ENCODE measurements around the gene HOXD9. TPM values are rescaled to one million over a fixed set of nuclear protein-coding genes. Genes with fewer than 3 reads are reported as not detected.

HOXD9 gene
- total and polyA plus RNA-seq, 2 donors (not counting 3 experiments of a cell fraction or from before 2014, with no cell fraction given): 1.9 to 3.5 TPM

- no peaks in the 10 kb centered on the region for H3K27me3 ChIP-seq (ENCODE audit: control insufficient read depth in 2 of 2, insufficient read depth in 2 of 2, low read length in 2 of 2)
- no peaks in the 10 kb centered on the region for H4K20me1 ChIP-seq (replicated peaks; ENCODE audit: control insufficient read depth, extremely low read depth, insufficient read depth, low read length)
- H2AFZ ChIP-seq (ENCODE audit: low read depth, low read length): peak overlapping the region; percentile 38
- FAIRE-seq: peak; percentile 81
- H3K9me1 ChIP-seq (replicated peaks; ENCODE audit: control insufficient read depth, extremely low read depth, insufficient read depth, low read length): no peaks in the 10 kb centered on the region
- no peaks in the 10 kb centered on the region for H3K36me3 ChIP-seq (ENCODE audit: control insufficient read depth in 2 of 2, extremely low read depth in 1 of 2, insufficient read depth in 2 of 2, low read length in 2 of 2)
- ChIA-PET CTCF (interaction anchor here (0.9 to 9.3 kb wide), 10 partner anchors 9 to 516 kb away, joined by 3 to 338 read pairs (median 60); partner anchors contain the start of genes HOXD4 and HOXD8), POLR2A (interaction anchor here (1.1 to 1.2 kb wide), 2 partner anchors 50 to 499 kb away, joined by 3 to 5 read pairs; no protein-coding TSS in a partner anchor)
- peak overlapping the region; percentile 73 to 91 (median 86) for H3K4me3 ChIP-seq (replicated peaks in 1 of 3; ENCODE audit: insufficient read depth in 1 of 3, low read depth in 1 of 3, low read length in 3 of 3)
- DNase-seq (ENCODE audit: low read depth, low spot score): peak; percentile 75
- intact Hi-C loops (cut with micrococcal nuclease): loop anchor here (1.0 kb wide), 2 partner anchors 9 to 281 kb away; partner anchors contain the start of gene HOXD8
- H3K4me1 ChIP-seq (ENCODE audit: control insufficient read depth, extremely low read depth, insufficient read depth, low read length): peaks cover 45% of the 10 kb centered on the region
- no peaks in the 10 kb centered on the region for H3K9me3 ChIP-seq (replicated peaks; ENCODE audit: control insufficient read depth, insufficient read depth, low read length)
- H3K27ac ChIP-seq (ENCODE audit: insufficient read depth, low read depth, low read length): peak overlapping the region; percentile 73
- TF ChIP-seq, protein P1, sequence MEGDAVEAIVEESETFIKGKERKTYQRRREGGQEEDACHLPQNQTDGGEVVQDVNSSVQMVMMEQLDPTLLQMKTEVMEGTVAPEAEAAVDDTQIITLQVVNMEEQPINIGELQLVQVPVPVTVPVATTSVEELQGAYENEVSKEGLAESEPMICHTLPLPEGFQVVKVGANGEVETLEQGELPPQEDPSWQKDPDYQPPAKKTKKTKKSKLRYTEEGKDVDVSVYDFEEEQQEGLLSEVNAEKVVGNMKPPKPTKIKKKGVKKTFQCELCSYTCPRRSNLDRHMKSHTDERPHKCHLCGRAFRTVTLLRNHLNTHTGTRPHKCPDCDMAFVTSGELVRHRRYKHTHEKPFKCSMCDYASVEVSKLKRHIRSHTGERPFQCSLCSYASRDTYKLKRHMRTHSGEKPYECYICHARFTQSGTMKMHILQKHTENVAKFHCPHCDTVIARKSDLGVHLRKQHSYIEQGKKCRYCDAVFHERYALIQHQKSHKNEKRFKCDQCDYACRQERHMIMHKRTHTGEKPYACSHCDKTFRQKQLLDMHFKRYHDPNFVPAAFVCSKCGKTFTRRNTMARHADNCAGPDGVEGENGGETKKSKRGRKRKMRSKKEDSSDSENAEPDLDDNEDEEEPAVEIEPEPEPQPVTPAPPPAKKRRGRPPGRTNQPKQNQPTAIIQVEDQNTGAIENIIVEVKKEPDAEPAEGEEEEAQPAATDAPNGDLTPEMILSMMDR (IDR thresholded peaks at IDR 0.05; ENCODE audit: extremely low read depth in 1 of 2, insufficient read depth in 1 of 2, low read depth in 1 of 2, low read length in 2 of 2): no peak
- TF ChIP-seq MYC (IDR thresholded peaks at IDR 0.05; ENCODE audit: low read depth, low read length) (no peak), GATA2 (IDR thresholded peaks at IDR 0.05; ENCODE audit: insufficient read depth, insufficient read length, low read depth, low read length) (no peak), JUN (IDR thresholded peaks at IDR 0.05; ENCODE audit: borderline replicate concordance, insufficient read depth, insufficient read length, low read depth) (no peak), EZH2 (IDR thresholded peaks at IDR 0.05; ENCODE audit: borderline replicate concordance, low read depth, low read length, severe bottlenecking) (no peak), FOS (IDR thresholded peaks at IDR 0.05; ENCODE audit: borderline replicate concordance, insufficient read depth, low read length) (no peak), POLR2AphosphoS5 (IDR thresholded peaks at IDR 0.05; ENCODE audit: insufficient read depth, low read depth, low read length) (no peak)
- TF ChIP-seq, protein P2, sequence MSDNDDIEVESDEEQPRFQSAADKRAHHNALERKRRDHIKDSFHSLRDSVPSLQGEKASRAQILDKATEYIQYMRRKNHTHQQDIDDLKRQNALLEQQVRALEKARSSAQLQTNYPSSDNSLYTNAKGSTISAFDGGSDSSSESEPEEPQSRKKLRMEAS (IDR thresholded peaks at IDR 0.05; ENCODE audit: insufficient read depth, insufficient read length): no peak
- H3K4me2 ChIP-seq (ENCODE audit: insufficient read depth, low read length): peak overlapping the region; percentile 99
- peaks cover 65% of the 10 kb centered on the region for H3K79me2 ChIP-seq (ENCODE audit: control insufficient read depth, insufficient read depth, low read length)
- BruUV-seq (replicated peaks): no TSS peak
- dilution Hi-C loops (cut with MboI; ENCODE audit: extremely low pct_ligation_motif_present, low sequenced_read_pairs): loop anchor here (25.0 kb wide), 1 partner anchor 499 kb away; no protein-coding TSS in a partner anchor
- H3K9ac ChIP-seq (replicated peaks; ENCODE audit: extremely low read depth, insufficient read depth, low read length): peak overlapping the region; percentile 66
Measured at GRCh38 chr2:176138526-176138922, 16.0 kb downstream of the HOXD9 start.

Measured in endothelial cell of umbilical vein (primary cell).